KBM-7 (cell line): ENCODE results near the gene COL4A1.

Experiments used
- DNase-seq: peaks from one replicate; pipeline ENCODE4 v3.0.0-alpha.2; 2015
- in situ Hi-C: fragments of 300-500 bp; cut with MboI; formaldehyde crosslinking; loops from 2 replicates; pipeline ENCODE4 v1.14.3; 2020; ENCODE audit warnings: low sequenced_read_pairs, low pct_unique_long_range_greater_than_20kb, mixed read lengths

Gene COL4A1

GRCh38 chr13:110233181-110233950 is 73.6 kb downstream of the COL4A1 start:
- no peak for DNase-seq
- in situ Hi-C loops, result no loop called here

- no peak for DNase-seq
- in situ Hi-C loops, result no loop called here
These were observed 74.2 kb downstream of the COL4A1 start for GRCh38 chr13:110232756-110233155.

GRCh38 chr13:110232142-110232541 is 74.8 kb downstream of the COL4A1 start:
- no peak for DNase-seq
- in situ Hi-C loops, result no loop called here

GRCh38 chr13:110231348-110232047 is 75.5 kb downstream of the COL4A1 start:
- in situ Hi-C loops, result no loop called here
- DNase-seq, result no peak

- DNase-seq, result no peak
- in situ Hi-C loops, result no loop called here
These were observed 76.2 kb downstream of the COL4A1 start for GRCh38 chr13:110230661-110231347.

- in situ Hi-C loops, result no loop called here
- DNase-seq, result no peak
These were observed 76.9 kb downstream of the COL4A1 start for GRCh38 chr13:110229905-110230563.

GRCh38 chr13:110228936-110229904 is 77.7 kb downstream of the COL4A1 start:
- in situ Hi-C loops, result no loop called here
- DNase-seq, result no peak

GRCh38 chr13:110227864-110228643 is 78.9 kb downstream of the COL4A1 start:
- peak; percentile 9 for DNase-seq
- in situ Hi-C loops, result no loop called here

- in situ Hi-C loops, result no loop called here
- DNase-seq, result no peak
These were observed 79.5 kb downstream of the COL4A1 start for GRCh38 chr13:110227416-110227815.

GRCh38 chr13:110225609-110226574 is 81.1 kb downstream of the COL4A1 start:
- in situ Hi-C loops, result no loop called here
- DNase-seq, result no peak

GRCh38 chr13:110225003-110225402 is 82.0 kb downstream of the COL4A1 start:
- in situ Hi-C loops, result no loop called here
- no peak for DNase-seq

- DNase-seq, result no peak
- in situ Hi-C loops, result no loop called here
These were observed 82.4 kb downstream of the COL4A1 start for GRCh38 chr13:110224519-110224918.

- in situ Hi-C loops, result no loop called here
- no peak for DNase-seq
These were observed 85.4 kb downstream of the COL4A1 start for GRCh38 chr13:110221406-110222117.

GRCh38 chr13:110220471-110220870 is 86.5 kb downstream of the COL4A1 start:
- in situ Hi-C loops, result no loop called here
- peak; percentile 8 for DNase-seq

- no peak for DNase-seq
- in situ Hi-C loops, result no loop called here
These were observed 88.3 kb downstream of the COL4A1 start for GRCh38 chr13:110218581-110219201.

- in situ Hi-C loops, result no loop called here
- DNase-seq, result no peak
These were observed 89.1 kb downstream of the COL4A1 start for GRCh38 chr13:110217811-110218210.
